ENCODE data around the gene AQP7.
"Not testable (repeated sequence)": the region's sequence is repeated elsewhere in the genome, so short reads cannot be mapped to it uniquely, and the experiment has no call there.

- TF ChIP-seq, protein P1, sequence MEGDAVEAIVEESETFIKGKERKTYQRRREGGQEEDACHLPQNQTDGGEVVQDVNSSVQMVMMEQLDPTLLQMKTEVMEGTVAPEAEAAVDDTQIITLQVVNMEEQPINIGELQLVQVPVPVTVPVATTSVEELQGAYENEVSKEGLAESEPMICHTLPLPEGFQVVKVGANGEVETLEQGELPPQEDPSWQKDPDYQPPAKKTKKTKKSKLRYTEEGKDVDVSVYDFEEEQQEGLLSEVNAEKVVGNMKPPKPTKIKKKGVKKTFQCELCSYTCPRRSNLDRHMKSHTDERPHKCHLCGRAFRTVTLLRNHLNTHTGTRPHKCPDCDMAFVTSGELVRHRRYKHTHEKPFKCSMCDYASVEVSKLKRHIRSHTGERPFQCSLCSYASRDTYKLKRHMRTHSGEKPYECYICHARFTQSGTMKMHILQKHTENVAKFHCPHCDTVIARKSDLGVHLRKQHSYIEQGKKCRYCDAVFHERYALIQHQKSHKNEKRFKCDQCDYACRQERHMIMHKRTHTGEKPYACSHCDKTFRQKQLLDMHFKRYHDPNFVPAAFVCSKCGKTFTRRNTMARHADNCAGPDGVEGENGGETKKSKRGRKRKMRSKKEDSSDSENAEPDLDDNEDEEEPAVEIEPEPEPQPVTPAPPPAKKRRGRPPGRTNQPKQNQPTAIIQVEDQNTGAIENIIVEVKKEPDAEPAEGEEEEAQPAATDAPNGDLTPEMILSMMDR (IDR thresholded peaks at IDR 0.05; ENCODE audit: low read depth, low read length), result not testable (repeated sequence)
- TF ChIP-seq EZH2phosphoT487 (IDR thresholded peaks at IDR 0.05; ENCODE audit: low read depth), result not testable (repeated sequence)
Measured at GRCh38 chr9:33386998-33387397, 15.4 kb downstream of the AQP7 start.
